Natural killer cell treated with Interleukin-12 subunit alpha and Interleukin-12 subunit beta and Interleukin-15 and Interleukin-18, amount 100 ng/mL, for 72 hours (primary cell): ENCODE results near the gene DMXL2. TPM values are rescaled to one million over a fixed set of nuclear protein-coding genes. Genes with fewer than 3 reads are reported as not detected.
"Not testable (repeated sequence)": the region's sequence is repeated elsewhere in the genome, so short reads cannot be mapped to it uniquely, and the experiment has no call there.

Source experiments
- ATAC-seq, 2 donors: fragments of 150-1000 bp; cut with Tn5 transposase in 1 of 2; sonication (Bioruptor Pico), chemical (Tn5 transposase) in 1 of 2; 2 replicates each; pipeline ENCODE4 v1.10.0; 2021
- DNase-seq: peaks from one replicate; pipeline ENCODE4 v3.0.0; 2022; ENCODE audit warnings: low spot score
- H3K27ac Mint-ChIP-seq, 2 donors: 1 replicate in 1 of 2; 2 replicates in 1 of 2; pipeline ENCODE4 v1.8.0; 2022; ENCODE audit warnings: mixed read lengths in 2 of 2, mild to moderate bottlenecking in 1 of 2, moderate library complexity in 1 of 2
- H3K27me3 Mint-ChIP-seq, 2 donors: 1 replicate in 1 of 2; 2 replicates in 1 of 2; pipeline ENCODE4 v1.8.0; 2022; ENCODE audit warnings: mixed read lengths in 2 of 2
- H3K36me3 Mint-ChIP-seq: one replicate; pipeline ENCODE4 v1.8.0; 2022; ENCODE audit warnings: mixed read lengths
- H3K4me1 Mint-ChIP-seq, 2 donors: 1 replicate in 1 of 2; 2 replicates in 1 of 2; pipeline ENCODE4 v1.8.0; 2022; ENCODE audit warnings: low read depth in 2 of 2, mixed read lengths in 2 of 2, mild to moderate bottlenecking in 1 of 2
- H3K4me3 Mint-ChIP-seq: one replicate; pipeline ENCODE4 v1.8.0; 2022; ENCODE audit warnings: mixed read lengths
- H3K9me3 Mint-ChIP-seq: 2 replicates; pipeline ENCODE4 v1.8.0; 2022; ENCODE audit warnings: mixed read lengths
- total RNA-seq, 2 donors: library from RNA; stranded (reverse); gene quantifications; one replicate each; pipeline ENCODE4 v1.2.3, GENCODE V29; 2022

The DMXL2 gene
- total RNA-seq, 2 donors from 2014 or later, result 7.8 to 9.2 TPM

DNA sequence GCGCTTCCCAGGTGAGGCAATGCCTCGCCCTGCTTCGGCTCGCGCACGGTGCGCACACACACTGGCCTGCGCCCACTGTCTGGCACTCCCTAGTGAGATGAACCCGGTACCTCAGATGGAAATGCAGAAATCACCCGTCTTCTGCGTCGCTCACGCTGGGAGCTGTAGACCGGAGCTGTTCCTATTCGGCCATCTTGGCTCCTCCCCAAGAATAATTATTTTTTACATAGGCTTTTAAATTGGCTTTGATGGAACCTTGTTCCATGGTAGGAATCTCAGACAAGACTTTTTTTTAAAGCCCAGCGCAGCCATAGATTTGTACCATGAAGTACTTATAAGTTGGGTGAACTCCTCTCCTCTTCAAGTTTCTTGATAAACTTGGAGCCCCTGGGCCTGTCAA is 199.5 kb downstream of the DMXL2 start:
- H3K36me3 Mint-ChIP-seq, H3K9me3 Mint-ChIP-seq: not testable (repeated sequence)

GRCh38 chr15:51416129-51416528 is 206.4 kb downstream of the DMXL2 start:
- DNase-seq, result no peak
- Mint-ChIP-seq H3K27ac (no peak overlapping the region), H3K36me3 (no peaks in the 10 kb centered on the region), H3K4me3 (no peak overlapping the region), H3K9me3 (no peaks in the 10 kb centered on the region), H3K27me3 (peaks cover 0 to 7% of the 10 kb centered on the region in 2 donors), H3K4me1 (no peaks in the 10 kb centered on the region)
- ATAC-seq, result no peak

More for the DNA sequence above, 199.5 kb downstream of the DMXL2 start:
- not testable (repeated sequence) for ATAC-seq, H3K27me3 Mint-ChIP-seq, H3K4me3 Mint-ChIP-seq, H3K4me1 Mint-ChIP-seq, DNase-seq, H3K27ac Mint-ChIP-seq

GRCh38 chr15:51414256-51414860 is 208.2 kb downstream of the DMXL2 start:
- H3K4me1 Mint-ChIP-seq, result no peaks in the 10 kb centered on the region
- no peak for DNase-seq
- H3K4me3 Mint-ChIP-seq, result no peak overlapping the region
- H3K27me3 Mint-ChIP-seq, result peaks cover 3 to 22% of the 10 kb centered on the region in 2 donors
- no peak overlapping the region for H3K27ac Mint-ChIP-seq
- no peaks in the 10 kb centered on the region for H3K9me3 Mint-ChIP-seq
- ATAC-seq, result peak in 1 of 2 donors; percentile 11
- no peaks in the 10 kb centered on the region for H3K36me3 Mint-ChIP-seq

GRCh38 chr15:51405693-51406523 is 216.7 kb downstream of the DMXL2 start:
- Mint-ChIP-seq H3K9me3 (no peaks in the 10 kb centered on the region), H3K27ac (no peak overlapping the region), H3K27me3 (peaks cover 16 to 27% of the 10 kb centered on the region in 2 donors), H3K4me1 (no peaks in the 10 kb centered on the region), H3K4me3 (no peak overlapping the region), H3K36me3 (no peaks in the 10 kb centered on the region)
- DNase-seq (no peak), ATAC-seq (no peak)

- H3K4me3 Mint-ChIP-seq, result no peak overlapping the region
- H3K9me3 Mint-ChIP-seq, result no peaks in the 10 kb centered on the region
- DNase-seq (no peak), ATAC-seq (no peak)
- peaks cover 14% of the 10 kb centered on the region in 2 donors for H3K27me3 Mint-ChIP-seq
- no peaks in the 10 kb centered on the region for H3K4me1 Mint-ChIP-seq
- no peaks in the 10 kb centered on the region for H3K36me3 Mint-ChIP-seq
- no peak overlapping the region for H3K27ac Mint-ChIP-seq
Observed at GRCh38 chr15:51403946-51404695, 218.4 kb downstream of the DMXL2 start.

DNA sequence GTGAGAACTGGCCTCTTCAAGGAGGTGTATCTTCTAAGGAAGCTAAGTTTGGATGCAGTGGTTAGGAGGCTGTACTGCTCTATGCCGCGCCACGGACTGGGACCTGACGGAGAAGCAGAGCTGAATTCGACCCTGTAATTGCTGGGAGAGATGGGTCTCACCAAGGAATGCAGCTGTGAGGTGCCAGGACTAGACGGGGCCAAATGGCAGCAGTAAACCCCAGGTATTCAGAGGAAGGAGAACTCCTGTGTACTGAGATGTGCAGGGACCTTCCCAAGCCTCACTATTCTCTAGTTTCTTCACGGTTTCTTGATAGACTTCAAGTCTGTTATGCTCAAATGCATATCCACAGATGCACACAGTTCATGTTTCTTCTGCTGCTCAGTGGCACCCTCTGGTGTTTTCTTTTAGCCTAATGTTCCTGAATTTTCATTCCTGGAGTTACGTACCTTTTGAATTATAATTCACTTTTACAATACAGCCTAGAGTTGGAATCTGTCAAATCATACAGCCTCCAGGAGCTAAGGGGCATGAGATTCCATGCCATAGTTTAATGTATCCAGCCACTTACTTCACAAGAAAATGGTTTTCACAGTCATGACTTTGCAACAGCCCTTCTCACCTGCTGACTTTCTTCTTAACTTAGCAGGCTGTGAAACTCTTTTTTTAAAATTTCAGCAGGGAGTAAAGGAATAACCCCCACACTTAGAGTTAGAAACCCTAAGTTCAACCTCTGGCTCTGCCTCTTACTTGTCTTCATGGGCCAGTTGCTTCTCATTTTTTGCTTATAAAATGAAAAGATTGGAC is 219.3 kb downstream of the DMXL2 start:
- Mint-ChIP-seq H3K27ac (no peak overlapping the region), H3K36me3 (no peaks in the 10 kb centered on the region), H3K4me1 (no peaks in the 10 kb centered on the region), H3K27me3 (peaks cover 14% of the 10 kb centered on the region in 2 donors), H3K9me3 (no peaks in the 10 kb centered on the region), H3K4me3 (no peak overlapping the region)
- no peak for ATAC-seq
- DNase-seq, result no peak

DNA sequence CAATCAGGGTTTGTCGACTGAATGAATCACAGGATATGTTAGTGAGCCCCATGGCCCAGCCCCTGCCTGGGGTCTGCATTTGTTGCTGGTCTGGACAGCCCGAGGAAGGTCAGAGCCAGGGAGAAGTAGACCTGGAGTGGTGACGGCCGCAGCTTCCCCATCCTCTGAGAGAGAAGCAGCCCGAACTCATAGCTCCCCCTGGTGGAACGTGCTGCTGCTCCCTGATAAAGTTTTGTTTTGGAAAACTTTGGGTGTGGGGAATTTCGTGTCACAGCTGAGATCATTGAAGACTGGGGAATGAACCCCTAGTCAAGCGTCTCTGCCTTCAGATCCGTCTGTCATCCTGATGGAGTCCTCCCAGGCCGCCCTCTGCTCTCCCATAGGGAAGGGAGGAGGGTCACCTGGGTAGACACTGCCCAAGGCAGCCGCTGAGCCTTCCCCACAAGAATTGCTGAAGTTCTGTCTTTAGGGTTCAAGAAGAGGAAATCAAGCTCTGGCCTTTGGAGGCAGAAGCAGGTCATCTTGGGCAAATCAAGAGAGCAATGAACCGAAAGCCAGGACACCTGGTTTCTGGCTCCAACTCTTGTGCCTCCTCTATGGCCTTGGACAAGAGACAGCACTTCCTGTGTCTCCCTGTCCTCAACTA is 220.6 kb downstream of the DMXL2 start:
- Mint-ChIP-seq H3K9me3 (no peaks in the 10 kb centered on the region), H3K4me3 (no peak overlapping the region), H3K27me3 (peaks cover 14% of the 10 kb centered on the region in 2 donors), H3K36me3 (no peaks in the 10 kb centered on the region), H3K27ac (no peak overlapping the region), H3K4me1 (no peaks in the 10 kb centered on the region)
- ATAC-seq (no peak), DNase-seq (no peak)

DNA sequence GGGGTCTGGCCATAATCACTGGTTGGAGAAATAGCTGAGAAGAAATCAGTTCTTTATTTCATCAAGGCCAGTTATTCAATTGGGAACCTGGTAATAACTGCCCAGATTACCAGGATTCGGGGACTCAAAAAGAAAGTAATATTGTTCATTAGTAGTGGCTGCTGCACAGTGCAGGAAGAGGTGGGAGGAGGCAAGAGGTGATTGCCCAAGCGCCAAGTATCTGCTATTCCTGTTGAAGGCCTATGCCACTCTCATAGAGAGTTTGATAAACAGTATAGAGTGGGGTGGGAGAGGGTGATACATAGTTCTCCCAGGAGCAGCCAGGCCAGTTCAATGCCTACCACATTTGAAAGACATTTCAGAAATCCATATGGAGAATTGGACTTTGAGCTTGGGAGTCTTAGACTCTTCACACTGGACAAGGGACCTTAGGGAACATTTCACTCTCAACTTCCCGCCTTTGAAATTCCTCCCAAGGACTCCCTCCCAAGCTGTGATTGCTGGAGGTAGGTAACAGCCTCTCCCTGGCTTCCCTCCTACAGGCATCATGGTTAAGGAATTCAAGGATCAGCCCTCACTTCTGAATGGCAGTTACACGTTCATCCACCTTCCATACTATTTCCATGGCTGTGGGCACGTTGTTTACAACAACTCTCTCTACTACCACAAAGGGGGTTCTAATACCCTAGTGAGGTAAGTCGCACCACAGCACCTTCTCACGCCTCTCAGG is 221.4 kb downstream of the DMXL2 start:
- Mint-ChIP-seq H3K9me3 (no peaks in the 10 kb centered on the region), H3K4me1 (no peaks in the 10 kb centered on the region), H3K36me3 (no peaks in the 10 kb centered on the region), H3K27ac (no peak overlapping the region), H3K27me3 (peaks cover 14 to 15% of the 10 kb centered on the region in 2 donors), H3K4me3 (no peak overlapping the region)
- DNase-seq (no peak), ATAC-seq (no peak)

GRCh38 chr15:51398626-51399025 is 223.9 kb downstream of the DMXL2 start:
- H3K9me3 Mint-ChIP-seq, result no peaks in the 10 kb centered on the region
- H3K27ac Mint-ChIP-seq, result no peak overlapping the region
- ATAC-seq (no peak), DNase-seq (no peak)
- peaks cover 8 to 17% of the 10 kb centered on the region in 2 donors for H3K27me3 Mint-ChIP-seq
- no peaks in the 10 kb centered on the region for H3K4me1 Mint-ChIP-seq
- no peaks in the 10 kb centered on the region for H3K36me3 Mint-ChIP-seq
- no peak overlapping the region for H3K4me3 Mint-ChIP-seq

Other genes starting within 250 kb of the DMXL2 start
- not detected for gene SCG3, start 58.7 kb upstream of the DMXL2 start, total RNA-seq
- gene LYSMD2, start 114.9 kb upstream of the DMXL2 start, total RNA-seq, result 10 to 100 TPM; 13.4 to 27.3 TPM
- gene TMOD2, start 128.8 kb upstream of the DMXL2 start, total RNA-seq, result 1 to 10 TPM; 2.6 to 7.2 TPM
- 10 to 100 TPM; 55.4 to 63.5 TPM for gene TMOD3, start 206.9 kb upstream of the DMXL2 start, total RNA-seq